ENCODE measurements around the gene KCNK5.

The KCNK5 gene

DNA sequence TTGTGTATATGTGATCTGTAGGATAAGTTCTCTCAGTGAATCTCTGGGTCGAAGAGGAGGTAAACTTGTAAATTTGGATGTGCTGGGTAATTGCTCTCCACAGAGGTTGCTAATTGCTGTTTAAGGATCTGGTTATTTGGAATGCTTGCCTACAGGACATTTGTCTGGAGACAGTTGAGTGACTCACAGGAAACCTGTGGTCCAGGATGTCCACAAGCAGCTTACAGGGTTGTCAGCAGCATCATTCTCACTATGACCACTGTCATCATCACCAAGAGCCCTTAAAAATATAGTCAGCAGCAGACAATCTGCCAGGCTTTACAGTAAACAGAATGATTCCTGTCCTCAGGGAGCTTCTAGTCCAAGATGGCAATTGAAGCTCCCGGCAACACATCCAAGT is 31.2 kb upstream of the KCNK5 start:
- H3K4me3 ChIP-seq (ENCODE audit: low read depth, low read length) = no peak overlapping the region
- TF ChIP-seq, protein P1, sequence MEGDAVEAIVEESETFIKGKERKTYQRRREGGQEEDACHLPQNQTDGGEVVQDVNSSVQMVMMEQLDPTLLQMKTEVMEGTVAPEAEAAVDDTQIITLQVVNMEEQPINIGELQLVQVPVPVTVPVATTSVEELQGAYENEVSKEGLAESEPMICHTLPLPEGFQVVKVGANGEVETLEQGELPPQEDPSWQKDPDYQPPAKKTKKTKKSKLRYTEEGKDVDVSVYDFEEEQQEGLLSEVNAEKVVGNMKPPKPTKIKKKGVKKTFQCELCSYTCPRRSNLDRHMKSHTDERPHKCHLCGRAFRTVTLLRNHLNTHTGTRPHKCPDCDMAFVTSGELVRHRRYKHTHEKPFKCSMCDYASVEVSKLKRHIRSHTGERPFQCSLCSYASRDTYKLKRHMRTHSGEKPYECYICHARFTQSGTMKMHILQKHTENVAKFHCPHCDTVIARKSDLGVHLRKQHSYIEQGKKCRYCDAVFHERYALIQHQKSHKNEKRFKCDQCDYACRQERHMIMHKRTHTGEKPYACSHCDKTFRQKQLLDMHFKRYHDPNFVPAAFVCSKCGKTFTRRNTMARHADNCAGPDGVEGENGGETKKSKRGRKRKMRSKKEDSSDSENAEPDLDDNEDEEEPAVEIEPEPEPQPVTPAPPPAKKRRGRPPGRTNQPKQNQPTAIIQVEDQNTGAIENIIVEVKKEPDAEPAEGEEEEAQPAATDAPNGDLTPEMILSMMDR (IDR thresholded peaks at IDR 0.05; ENCODE audit: borderline replicate concordance, insufficient read depth, low read depth, low read length) = no peak

DNA sequence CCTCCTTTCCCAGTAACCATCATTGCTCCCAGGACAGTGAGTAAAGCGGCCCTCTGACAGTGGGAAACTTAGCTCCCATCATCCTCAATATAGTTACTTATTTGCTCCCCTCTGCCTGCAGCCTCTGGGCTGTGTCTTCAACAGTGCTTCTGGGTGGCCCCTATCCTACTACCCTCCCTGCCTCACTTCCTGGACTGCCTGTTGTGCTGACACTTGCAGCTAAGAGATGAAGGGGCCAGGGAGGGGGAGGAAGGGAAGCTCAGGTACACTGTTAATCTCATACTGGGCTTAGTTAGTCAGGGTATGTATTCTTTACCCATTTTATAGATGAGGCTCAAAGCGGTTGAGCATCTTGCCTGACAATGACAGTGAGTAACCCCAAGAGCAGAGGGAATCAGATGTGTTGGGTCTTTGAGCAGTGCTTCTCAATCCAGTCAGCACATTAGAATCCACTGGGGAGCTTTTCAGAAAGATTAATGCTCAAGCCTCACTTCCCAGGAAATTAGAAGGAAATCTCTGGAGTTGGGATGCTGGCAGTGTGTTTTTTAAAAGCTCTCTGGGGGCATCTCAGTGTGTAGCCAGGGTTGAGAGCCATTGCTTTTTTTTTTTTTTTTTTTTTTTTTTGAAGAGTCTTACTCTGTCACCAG is 27.1 kb upstream of the KCNK5 start:
- no peak overlapping the region for H3K4me3 ChIP-seq (ENCODE audit: low read depth, low read length)
- TF ChIP-seq, protein P1 (IDR thresholded peaks at IDR 0.05; ENCODE audit: borderline replicate concordance, insufficient read depth, low read depth, low read length) = no peak

DNA sequence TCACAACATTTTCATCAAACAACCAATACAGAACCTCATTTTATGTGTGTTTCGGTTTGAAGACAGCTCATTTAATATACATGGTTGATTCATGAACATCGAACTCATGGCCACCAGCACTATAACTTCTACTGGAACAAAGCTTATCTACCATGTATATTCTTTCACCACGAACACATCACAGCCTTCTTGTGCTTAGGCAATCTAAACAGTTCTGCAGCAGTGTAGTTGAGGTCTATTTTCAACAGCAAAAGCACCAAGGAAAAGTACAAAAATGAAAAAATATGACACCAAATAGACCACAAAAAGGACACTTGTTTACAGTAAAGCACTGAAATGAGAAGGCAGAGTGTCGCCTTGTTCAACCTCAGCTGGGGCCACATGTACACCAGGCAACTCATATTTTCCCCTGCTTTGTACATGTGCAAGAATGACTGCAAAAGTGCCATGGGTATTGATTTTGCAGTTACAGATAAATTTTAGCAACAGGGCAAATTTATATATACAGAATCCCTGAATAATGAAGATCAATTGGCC is 25.8 kb upstream of the KCNK5 start:
- no peak overlapping the region for H3K4me3 ChIP-seq (ENCODE audit: low read depth, low read length)
- TF ChIP-seq, protein P1 (IDR thresholded peaks at IDR 0.05; ENCODE audit: borderline replicate concordance, insufficient read depth, low read depth, low read length) = no peak

DNA sequence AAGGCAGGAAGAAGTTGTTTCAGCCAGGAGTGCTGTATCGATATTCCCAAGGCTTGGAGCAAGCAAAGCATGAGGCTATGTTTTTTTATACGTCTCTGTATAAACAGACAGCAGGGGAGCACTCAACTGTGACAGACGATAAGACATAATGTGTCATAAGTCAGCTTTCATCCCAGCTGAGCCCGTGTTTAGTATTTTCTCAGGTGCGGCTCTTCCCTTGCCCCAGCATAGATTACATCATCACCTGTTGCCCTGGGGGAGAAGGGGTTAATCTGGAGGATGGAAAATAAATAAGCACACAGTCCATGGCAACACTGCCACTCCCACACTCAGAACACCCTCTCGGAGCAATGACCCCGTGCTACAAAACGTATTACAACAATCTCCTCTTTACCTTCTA is 22.1 kb upstream of the KCNK5 start:
- no peak overlapping the region for H3K4me3 ChIP-seq (ENCODE audit: low read depth, low read length)
- TF ChIP-seq, protein P1 (IDR thresholded peaks at IDR 0.05; ENCODE audit: borderline replicate concordance, insufficient read depth, low read depth, low read length) = no peak

DNA sequence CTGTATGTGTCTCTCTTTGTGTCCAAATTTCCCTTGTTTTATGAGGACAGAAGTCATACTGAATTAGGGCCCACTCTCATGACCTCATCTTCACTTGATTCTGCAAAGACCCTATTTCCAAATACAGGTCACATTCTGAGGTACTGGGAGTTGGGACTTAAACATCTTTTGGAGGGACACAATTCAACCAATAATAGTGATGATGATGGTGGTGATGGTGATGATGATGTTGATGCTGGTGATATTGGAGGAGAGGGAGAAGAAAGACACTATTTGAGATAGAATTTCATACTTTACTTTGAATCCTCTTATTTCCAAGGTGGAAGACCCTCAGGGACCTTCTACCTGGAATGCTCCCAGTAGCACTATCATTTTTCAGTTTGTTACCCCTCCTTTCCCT is 21.2 kb upstream of the KCNK5 start:
- no peak overlapping the region for H3K4me3 ChIP-seq (ENCODE audit: low read depth, low read length)
- TF ChIP-seq, protein P1 (IDR thresholded peaks at IDR 0.05; ENCODE audit: borderline replicate concordance, insufficient read depth, low read depth, low read length) = no peak

DNA sequence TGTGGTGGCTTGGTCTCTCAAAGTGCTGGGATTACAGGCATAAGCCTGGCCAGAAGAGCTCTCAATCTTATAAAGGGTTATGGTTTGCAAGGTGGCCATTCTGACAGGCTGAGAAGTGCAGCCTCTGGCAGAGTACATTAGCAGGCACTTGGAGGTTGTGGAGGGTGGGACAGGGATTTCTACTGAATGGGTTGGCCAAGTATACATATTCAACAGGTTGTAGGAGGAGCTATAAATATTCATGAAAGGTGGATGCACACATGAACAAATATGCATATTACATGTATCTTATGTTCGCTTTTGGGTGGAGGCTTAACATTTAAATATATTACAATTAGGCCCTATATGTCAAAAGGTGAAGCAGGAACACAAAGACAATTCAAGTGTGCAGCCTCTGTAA is 20.0 kb upstream of the KCNK5 start:
- H3K4me3 ChIP-seq (ENCODE audit: low read depth, low read length) = no peak overlapping the region
- TF ChIP-seq, protein P1 (IDR thresholded peaks at IDR 0.05; ENCODE audit: borderline replicate concordance, insufficient read depth, low read depth, low read length) = no peak

DNA sequence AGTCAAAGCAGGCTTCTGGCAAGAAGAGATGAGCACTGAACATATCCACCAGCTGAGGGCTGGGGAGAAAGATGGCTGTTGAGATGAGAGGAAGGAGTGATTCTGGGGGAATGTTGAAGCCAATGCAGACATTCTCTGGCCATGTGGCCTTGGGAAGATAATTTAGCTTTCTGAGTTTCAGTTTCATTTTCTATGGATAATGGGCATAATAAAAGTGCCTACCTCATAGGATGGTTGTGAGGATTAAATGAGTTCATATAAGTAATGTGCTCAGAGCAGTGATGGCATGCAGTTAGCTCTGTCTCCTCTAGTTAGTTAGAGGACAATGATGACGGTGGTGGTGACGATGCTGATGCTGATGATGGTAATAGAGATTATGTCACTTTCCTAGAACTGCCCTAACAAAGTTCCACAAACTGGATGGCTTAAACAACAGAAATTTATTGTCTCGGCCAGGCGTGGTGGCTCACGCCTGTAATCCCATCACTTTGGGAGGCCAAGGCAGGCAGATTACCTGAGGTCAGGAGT is 18.5 kb upstream of the KCNK5 start:
- no peak overlapping the region for H3K4me3 ChIP-seq (ENCODE audit: low read depth, low read length)
- TF ChIP-seq, protein P1 (IDR thresholded peaks at IDR 0.05; ENCODE audit: borderline replicate concordance, insufficient read depth, low read depth, low read length) = no peak
